HG02970 (cell line): ENCODE measurements around the gene DNAH7.
A peak's percentile ranks its signal among the peaks of the same experiment; 100 is the strongest.
"Not testable (repeated sequence)": the region's sequence is repeated elsewhere in the genome, so short reads cannot be mapped to it uniquely, and the experiment has no call there.

Experiments
- ATAC-seq: cut with Tn5 transposase; IDR thresholded peaks from one replicate; pipeline ENCODE4 v1.9.1; 2021; ENCODE audit warnings: mild to moderate bottlenecking, moderate library complexity, moderate number of reproducible peaks; ENCODE audit not compliant: unreplicated experiment, low FRiP score

Gene DNAH7

DNA sequence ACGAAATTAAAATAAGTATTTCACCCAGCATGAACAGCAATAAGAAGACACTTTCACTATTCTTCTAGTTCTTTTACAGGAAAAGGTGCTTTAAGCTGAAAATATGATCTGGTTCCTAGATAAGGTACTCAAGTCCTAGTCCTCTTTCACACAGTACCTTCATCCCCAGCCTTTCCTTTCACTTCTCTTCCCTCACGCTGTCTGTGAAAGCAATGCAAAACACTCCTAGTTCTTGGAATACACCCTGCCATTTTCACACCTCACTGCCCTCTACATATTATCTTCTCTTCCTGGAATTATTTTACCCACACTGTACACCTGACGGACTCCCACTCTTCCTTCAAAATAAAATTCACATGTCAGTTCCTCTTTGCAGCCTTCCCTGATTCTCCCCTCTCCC lies 82.9 kb downstream of the DNAH7 start:
- no peak for ATAC-seq

DNA sequence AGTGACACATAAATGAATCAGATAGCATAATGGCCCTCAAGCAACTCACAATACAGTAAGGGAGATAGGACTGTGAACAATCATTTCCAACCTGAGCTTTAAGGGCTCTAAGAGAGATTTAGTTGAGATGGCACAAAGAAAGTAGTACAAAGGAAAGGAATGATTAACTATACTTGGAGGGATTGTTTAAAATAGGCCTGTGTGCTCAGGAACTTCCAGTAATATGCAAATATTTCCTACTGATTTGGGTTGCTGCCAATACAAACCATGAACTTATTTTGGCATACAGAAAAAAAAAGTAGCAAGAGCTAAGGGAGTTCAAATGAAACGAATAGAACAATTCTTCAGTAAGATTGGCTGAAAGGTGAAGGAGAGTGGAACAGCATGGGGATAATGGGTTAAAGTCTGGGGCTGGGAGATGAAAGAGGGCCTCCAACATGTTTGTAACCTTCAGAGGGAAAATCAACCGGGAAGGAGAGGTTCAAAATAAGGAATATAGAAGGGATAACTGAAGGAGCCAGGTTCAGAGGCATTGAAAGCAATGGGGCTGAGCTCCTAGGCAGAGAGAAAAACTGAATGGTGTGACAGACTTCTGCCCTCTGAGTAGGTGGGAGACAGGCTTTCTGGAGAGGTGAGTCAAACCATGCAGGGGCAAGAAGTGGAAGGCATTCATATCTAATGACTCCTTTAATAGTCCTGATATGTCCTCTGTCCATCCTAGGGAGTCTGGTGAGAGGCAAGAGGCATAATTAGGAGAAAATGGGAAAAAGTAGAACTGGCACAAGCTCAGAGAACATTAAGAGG lies 83.5 kb downstream of the DNAH7 start:
- no peak for ATAC-seq

DNA sequence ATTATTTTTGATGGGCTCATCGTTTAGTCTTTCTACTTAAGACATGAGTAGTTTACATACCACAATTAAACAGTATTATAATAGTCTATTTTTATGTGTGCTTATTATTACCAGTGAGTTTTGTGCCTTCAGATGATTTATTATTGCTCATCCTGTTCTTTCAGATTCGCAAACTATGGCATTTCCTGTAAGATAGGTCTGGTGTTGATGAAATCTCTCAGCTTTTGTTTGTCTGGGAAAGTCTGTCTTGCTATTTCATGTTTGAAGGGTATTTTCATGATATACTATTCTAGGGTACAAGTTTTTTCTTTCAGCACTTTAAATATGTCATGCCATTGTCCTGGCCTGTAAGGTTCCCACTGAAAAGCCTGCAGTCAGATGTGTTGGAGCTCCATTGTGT lies 101.3 kb downstream of the DNAH7 start:
- ATAC-seq = no peak

DNA sequence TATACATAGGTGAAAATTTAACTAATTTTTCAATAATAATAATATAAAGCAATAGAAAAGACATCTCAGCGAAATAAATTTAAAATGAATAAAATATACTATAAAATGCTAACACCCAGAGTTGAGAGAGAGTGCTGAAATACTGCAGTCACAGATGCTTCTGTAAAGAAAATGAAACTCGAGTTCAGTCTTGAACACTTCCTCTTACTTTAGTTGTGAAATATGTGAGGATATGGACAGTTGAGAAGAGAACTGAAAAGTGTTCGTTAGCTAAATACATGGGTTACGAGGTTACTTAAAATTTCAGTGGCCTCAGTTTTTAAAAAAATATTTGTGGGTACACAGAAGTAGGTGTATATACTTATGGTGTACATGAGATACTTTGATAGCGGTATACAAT lies 106.8 kb downstream of the DNAH7 start:
- peak; percentile 82 for ATAC-seq

DNA sequence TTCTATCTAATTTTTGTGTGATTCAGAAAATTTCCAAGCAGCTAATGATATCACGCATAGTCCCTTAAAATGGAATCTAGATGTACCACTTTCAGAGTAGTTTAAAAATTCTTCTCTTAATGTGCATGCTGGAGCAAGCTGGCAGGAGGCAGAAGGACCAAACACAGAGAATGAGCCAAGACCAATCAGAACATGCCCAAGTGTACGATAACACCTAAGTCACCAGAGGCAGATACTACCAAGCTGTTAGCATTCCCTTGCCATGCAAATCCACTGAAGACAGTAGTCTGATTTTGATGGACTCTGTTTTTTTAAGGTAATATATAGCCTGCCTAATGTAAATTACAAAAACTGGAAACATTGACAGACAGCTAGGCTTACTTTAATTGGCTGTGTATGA lies 109.3 kb downstream of the DNAH7 start:
- no peak for ATAC-seq

DNA sequence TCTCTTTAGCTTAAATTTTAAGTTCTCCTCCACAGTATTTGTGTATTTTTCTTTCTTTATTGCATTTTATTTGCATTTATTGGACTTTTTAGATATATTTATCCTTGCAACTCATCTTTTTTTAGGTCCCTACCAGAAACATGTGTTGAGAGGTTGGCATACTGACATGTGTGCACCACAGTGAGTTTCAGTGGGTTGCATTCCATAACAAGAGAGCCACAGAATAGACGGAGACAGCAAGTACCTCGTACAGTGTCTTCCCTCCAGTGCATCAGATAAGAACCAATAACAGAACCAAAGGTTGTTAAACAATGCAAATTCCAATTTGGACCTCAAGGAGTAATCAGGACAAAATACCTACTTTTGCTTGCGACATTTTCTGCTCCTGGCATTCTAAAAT lies 111.9 kb downstream of the DNAH7 start:
- ATAC-seq = no peak

DNA sequence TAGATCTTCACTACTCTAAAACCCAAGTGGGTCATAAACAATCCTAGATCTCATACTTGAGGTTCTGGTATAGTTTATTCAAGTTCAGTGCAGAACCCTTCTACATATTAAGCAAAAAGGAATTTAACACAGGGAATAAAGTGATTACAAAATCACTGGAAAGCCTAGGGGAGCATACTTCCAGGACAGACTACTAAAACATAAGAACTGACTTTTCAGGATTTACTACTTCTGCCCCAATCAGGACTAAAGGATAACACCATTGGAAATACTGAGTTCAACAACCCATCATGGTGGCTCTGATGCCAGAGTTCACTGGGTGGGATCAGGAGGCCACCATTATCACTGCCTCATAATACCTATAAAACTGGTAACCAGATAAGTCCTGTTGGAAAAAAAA lies 123.6 kb downstream of the DNAH7 start:
- no peak for ATAC-seq

DNA sequence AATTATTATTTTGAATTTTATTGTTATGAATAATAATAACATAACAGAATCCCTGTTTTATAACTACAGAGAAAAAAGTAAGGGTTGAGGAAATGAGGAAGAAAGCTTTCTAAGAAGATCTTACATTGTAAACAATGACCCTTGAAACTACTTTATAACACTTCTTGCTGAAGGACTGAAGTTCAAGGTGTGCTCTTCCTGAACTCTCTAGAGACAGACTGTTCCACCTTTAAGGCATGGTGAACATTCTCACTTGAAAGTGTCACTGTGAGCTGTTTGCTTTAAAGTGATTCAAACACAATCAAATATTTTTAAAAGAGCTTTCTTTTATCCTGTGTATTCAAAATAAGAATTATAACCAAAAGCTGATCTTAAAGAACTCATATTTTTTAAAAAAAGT lies 131.5 kb downstream of the DNAH7 start:
- ATAC-seq = no peak

DNA sequence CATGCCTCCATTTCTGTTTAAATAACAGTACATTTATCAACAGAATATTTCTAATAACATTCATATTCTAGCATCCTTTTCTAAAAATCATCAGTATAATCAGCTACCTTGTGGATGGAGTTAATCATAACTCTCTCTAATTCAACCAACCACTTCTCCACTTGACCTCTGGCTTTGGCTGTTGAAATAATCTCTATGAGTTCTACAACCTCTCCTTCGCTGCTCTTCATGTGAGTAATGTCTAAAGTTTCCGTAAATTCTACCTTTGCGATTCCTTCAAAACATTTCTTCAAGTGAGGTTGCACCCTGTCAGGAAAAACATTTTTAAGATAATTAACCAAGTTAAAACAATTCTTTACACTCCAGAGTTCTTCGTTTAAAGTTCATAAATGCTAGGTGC lies 134.2 kb downstream of the DNAH7 start:
- ATAC-seq = no peak

DNA sequence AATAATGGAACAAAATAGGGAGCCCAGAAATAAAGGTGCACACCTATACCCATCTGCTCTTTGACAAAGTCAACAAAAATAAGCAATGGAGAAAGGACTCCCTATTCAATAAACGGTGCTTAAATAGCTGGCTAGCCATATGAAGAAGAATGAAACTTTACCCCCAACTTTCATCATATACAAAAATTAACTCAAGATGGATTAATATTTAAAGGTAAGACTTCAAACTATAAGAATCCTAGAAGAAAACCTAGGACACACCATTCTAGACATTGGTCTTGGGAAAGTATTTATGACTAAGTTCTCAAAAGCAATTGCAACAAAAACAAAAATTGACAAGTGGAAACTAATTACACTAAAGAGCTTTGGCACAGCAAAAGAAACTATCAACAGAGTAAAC lies 139.1 kb downstream of the DNAH7 start:
- ATAC-seq = no peak

DNA sequence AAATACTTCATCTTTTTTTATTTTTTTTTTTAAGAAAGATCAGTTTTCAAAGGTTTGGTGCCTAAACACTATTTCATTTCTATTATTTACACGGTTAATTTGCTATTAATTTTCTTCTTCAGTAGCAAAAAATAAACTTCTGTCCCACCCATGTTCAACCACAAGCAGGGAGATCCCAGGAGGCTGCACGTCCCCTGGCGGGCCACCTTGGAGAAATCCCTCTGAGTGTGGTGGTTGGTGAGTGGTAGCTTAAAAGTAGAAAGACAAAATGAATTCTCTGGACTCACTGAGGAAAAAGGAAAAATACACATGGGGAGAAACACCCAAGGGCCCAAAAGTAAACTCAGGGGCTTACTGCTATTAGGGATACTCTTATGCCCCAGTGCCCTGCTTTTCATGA lies 143.5 kb downstream of the DNAH7 start:
- ATAC-seq = no peak

DNA sequence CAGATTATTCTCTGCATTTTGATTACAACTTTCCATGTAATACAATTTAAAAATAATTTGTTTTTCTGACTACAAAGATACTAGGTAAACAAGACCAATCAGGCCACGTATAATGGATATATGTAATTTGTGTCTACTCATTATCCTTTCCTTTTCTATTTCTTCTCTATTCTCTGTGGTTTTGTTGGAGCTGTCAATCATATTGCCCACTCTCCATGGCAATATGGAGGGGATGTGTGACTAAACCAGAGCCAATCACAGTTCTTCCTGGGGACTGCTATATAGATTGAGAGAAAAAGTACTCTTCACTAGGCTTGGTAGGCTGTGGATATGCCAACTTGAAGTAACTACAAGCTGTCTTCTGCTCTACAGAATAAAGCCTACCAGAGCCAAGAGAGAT lies 144.7 kb downstream of the DNAH7 start:
- ATAC-seq = no peak

DNA sequence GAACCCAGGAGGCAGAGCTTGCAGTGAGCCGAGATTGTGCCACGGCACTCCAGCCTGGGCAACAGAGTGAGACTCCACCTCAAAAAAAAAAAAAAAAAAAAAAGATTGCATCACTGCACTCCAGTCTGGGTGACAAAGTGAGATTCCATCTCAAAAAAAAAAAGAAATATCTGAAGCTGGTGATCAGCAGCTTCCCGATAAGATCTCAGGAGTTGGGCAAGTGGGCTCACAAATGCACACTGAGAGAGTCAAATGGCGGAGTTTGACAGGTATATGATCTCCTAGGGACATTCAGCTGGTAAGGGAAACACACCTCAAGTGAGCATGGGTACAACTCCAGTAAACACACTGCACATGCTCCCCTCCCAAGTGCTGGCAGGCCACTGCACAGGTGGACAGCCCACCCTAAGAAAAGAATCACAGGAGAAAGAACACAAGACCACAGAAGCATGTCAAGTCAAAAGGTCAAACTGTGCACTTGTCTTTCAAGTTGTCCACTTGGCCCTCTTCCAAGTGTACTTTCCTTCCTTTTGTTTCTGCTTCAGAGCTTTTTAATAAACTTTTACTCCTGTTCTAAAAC lies 151.5 kb downstream of the DNAH7 start:
- ATAC-seq = not testable (repeated sequence)

DNA sequence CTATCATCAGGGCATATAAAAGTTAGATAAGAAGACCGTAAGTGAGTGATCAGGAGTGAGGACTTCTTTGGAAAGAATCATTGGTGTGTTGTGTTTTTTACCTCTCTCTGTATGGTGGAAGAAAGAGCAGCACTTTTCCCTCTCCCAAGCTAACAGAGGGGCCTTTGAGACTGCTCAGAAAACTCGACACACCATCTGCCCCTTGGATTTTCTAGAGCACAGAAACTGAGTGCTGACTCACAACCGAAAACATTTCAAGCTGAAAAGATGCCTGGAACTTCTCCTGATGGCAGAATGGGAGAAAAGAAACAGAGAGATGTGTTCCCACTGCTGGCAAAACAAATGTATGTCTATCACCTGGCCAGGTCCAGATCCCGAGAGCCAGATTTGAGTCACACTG lies 156.6 kb downstream of the DNAH7 start:
- ATAC-seq = no peak

DNA sequence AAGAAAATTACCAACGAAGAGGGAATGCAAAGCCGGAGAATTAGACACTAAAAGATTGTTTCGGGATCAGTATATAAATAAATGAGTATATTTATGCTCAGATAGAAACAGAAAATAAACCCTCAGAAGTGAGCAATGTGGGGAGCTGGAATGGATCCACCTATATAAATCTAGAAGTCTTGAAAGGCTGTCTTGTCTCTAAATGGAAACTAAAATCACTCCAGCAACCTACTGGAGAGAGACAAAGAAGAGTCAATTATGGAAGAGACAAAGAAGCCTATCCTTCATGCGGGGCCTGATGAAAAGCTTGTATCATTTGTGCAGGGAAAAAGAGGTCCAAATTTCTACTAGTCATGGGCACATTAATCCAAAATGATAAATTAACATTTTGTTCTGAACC lies 158.1 kb downstream of the DNAH7 start:
- no peak for ATAC-seq

DNA sequence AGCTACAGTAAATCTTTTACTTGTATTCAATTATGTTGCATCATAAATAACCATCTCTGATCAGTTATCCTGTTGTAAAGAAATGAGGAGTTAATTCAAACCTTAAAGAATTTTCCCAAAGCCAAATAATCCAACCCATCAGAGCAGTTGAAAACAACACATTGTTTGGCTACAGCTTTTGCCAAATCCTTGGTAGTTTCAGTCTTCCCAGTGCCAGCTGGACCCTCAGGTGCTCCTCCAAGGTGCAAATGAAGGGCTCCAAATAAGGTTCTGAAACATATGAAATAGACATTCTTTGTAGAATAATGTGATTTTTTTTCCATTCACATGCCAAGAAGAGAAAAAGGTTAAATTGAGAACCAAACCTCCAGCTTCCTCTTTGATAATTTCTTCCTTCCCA lies 158.7 kb downstream of the DNAH7 start:
- ATAC-seq = no peak

DNA sequence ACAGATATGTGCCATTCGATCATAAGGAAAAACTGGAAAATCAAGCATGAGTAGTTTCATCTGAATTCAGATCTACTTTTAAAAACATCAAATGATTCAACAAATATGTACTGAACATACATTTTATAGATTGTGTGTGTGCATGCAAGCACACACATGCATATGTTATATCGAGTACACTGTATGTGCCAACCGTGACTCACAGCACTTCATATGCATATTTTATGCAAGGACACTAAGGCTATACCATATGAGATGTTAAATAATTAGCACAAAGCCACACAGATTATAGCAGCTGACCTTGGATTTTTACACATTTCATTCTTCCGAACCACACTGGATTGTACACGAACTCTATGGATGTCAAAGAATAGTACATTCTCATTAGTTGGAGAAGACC lies 161.2 kb downstream of the DNAH7 start:
- no peak for ATAC-seq

DNA sequence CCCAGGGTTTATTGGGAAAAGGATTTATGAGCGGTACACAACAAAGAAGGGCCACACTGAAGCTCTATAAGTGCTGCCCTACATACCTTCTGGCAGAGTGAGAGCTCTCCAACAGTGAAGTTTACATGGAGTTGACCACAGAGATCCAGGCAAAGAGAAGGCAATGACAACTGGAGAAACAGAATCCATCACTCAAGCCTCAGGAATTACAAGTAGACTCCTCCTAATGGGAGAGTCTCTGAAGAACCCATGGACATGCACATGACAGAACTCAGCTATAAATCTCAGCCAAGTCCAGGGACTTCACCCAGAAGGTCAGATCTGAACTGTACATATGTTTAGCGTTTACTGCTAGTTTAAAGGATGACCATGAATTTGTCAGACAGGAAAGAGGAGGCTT lies 164.7 kb downstream of the DNAH7 start:
- ATAC-seq = no peak

DNA sequence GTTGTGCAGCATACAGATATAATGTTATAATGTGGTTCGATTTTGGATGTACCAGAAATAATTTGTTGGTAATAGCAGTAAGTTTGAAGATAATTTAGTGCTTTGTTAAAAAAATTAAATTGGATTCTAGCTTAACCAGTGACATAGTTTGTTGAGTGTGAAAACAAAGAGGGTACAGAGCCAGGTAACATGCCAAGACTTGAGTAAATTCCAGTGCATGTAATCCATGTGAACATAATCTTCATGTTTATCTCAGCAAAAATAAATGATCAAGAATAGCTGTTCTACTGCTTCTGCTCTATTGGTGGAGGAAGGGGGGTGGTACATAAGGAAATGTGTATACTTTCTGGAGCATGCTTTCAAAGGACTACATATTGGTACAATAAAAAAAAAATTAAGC lies 165.8 kb downstream of the DNAH7 start:
- no peak for ATAC-seq

DNA sequence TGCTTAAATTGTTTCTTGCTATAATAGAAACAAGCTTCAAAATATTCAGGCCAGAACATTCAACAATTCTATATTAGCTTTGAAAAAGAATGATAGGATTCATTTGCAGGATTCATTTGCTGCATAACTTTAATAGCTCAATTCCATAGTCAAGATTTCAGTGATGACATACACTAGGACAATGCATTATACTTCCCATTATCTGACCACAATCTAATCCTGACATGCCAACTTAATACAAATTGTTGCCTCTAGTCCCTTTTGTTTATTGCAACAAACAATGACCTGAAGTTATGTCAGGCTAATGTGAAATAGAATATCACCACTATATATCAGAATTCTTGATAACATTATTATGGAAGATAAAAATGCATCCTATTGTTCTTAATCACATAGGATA lies 169.4 kb downstream of the DNAH7 start:
- no peak for ATAC-seq

DNA sequence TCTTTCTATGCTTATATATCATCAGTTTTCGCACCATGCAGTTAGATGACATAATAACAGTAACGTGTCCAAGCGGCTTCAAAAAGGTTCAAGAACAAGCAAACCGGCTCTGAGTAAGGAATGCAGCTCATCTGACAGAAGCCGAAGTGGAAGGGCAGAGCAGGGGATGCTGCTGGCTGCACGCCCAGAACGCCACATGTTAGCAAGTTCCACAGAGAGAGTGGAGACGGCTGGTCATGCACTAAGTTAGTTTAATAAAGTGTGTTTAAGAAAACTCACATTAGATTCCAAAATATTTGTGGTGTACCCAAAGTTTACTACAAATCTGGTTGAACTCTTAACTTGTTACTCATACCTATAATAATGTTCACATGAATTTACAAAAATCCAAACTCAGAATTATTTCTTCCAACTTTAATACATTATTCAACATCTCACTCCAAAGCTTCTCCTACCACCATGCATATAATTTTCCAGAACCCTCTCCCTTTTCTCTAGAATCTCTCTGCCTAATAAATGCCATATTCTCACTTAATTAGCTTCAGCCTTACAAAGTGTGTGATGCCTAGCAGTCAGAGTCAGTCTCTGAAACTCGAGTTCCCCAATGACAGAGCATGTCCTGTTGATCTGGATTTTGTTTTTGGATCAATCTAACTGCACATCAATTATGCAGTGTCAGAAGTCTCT lies 170.0 kb downstream of the DNAH7 start:
- no peak for ATAC-seq

DNA sequence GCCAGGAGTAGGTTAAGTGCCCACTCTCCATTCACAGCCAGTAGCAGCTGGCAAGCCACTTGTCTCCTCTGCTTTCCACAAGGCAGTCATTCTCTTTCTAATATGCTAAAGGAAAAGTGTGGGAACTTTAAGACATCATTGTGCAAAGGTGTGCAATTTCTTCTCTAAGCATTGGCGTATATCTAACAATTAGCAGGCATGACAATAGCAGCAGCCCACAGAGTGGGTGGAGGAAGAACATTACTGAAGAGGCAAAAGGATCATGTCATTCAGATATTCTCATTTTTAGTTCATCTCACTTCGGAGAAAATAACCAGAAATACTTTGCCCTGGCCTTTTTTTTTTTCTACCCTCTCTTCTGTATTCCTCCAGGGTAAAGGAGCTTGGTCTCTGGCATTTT lies 177.6 kb downstream of the DNAH7 start:
- no peak for ATAC-seq
